ENCODE measurements around the gene TFDP2. TPM values are rescaled to one million over a fixed set of nuclear protein-coding genes. Genes with fewer than 3 reads are reported as not detected.
"Not testable (repeated sequence)": the region's sequence is repeated elsewhere in the genome, so short reads cannot be mapped to it uniquely, and the experiment has no call there.

Gene TFDP2
- polyA plus RNA-seq, 1 donor, result 51.1 TPM

GRCh38 chr3:141938011-141938500 lies 211.3 kb downstream of the TFDP2 start:
- Histone ChIP-seq H3K36me3 (ENCODE audit: control insufficient read depth, insufficient read depth, low read length) (no peaks in the 10 kb centered on the region), H3K4me1 (ENCODE audit: control insufficient read depth, insufficient read depth, low read length) (peaks cover 42% of the 10 kb centered on the region), H3K4me3 (ENCODE audit: low read length) (no peak overlapping the region), H3K27me3 (ENCODE audit: control insufficient read depth, insufficient read depth, low read length) (no peaks in the 10 kb centered on the region), H3K9me3 (ENCODE audit: control insufficient read depth, low read depth, low read length) (peaks cover 4% of the 10 kb centered on the region), H3K27ac (ENCODE audit: low read length) (peak overlapping the region; percentile 72)
- no CpG with 5 or more reads among the region's 20 CpGs for WGBS (ENCODE audit: insufficient coverage, low lambda C conversion rate)
- no peak for DNase-seq

GRCh38 chr3:141934354-141934753 lies 215.0 kb downstream of the TFDP2 start:
- Histone ChIP-seq H3K27me3 (ENCODE audit: control insufficient read depth, insufficient read depth, low read length) (no peaks in the 10 kb centered on the region), H3K9me3 (ENCODE audit: control insufficient read depth, low read depth, low read length) (no peaks in the 10 kb centered on the region), H3K4me1 (ENCODE audit: control insufficient read depth, insufficient read depth, low read length) (peaks cover 13% of the 10 kb centered on the region), H3K4me3 (ENCODE audit: low read length) (no peak overlapping the region), H3K36me3 (ENCODE audit: control insufficient read depth, insufficient read depth, low read length) (no peaks in the 10 kb centered on the region), H3K27ac (ENCODE audit: low read length) (no peak overlapping the region)
- WGBS (ENCODE audit: insufficient coverage, low lambda C conversion rate), result 74% methylated on average over 3 of the region's 4 CpGs
- peak in 1 of 2 donors; percentile 66 for DNase-seq

GRCh38 chr3:141933421-141934300 lies 215.7 kb downstream of the TFDP2 start:
- Histone ChIP-seq H3K4me1 (ENCODE audit: control insufficient read depth, insufficient read depth, low read length) (peaks cover 13% of the 10 kb centered on the region), H3K36me3 (ENCODE audit: control insufficient read depth, insufficient read depth, low read length) (peaks cover 3% of the 10 kb centered on the region), H3K9me3 (ENCODE audit: control insufficient read depth, low read depth, low read length) (no peaks in the 10 kb centered on the region), H3K27ac (ENCODE audit: low read length) (no peak overlapping the region), H3K4me3 (ENCODE audit: low read length) (no peak overlapping the region), H3K27me3 (ENCODE audit: control insufficient read depth, insufficient read depth, low read length) (no peaks in the 10 kb centered on the region)
- WGBS (ENCODE audit: insufficient coverage, low lambda C conversion rate), result no CpG with 5 or more reads among the region's 16 CpGs
- DNase-seq, result no peak

- H3K4me1 ChIP-seq (ENCODE audit: control insufficient read depth, insufficient read depth, low read length), result peaks cover 4% of the 10 kb centered on the region
- no peak overlapping the region for H3K4me3 ChIP-seq (ENCODE audit: low read length)
- H3K27ac ChIP-seq (ENCODE audit: low read length), result no peak overlapping the region
- H3K36me3 ChIP-seq (ENCODE audit: control insufficient read depth, insufficient read depth, low read length), result peaks cover 16% of the 10 kb centered on the region
- no CpG with 5 or more reads among the region's 4 CpGs for WGBS (ENCODE audit: insufficient coverage, low lambda C conversion rate)
- DNase-seq, result no peak
- no peaks in the 10 kb centered on the region for H3K9me3 ChIP-seq (ENCODE audit: control insufficient read depth, low read depth, low read length)
- no peaks in the 10 kb centered on the region for H3K27me3 ChIP-seq (ENCODE audit: control insufficient read depth, insufficient read depth, low read length)
Observed at GRCh38 chr3:141930801-141931200, 218.5 kb downstream of the TFDP2 start.

GRCh38 chr3:141929341-141929995 lies 219.9 kb downstream of the TFDP2 start:
- H3K4me3 ChIP-seq (ENCODE audit: low read length), result no peak overlapping the region
- H3K9me3 ChIP-seq (ENCODE audit: control insufficient read depth, low read depth, low read length), result no peaks in the 10 kb centered on the region
- H3K36me3 ChIP-seq (ENCODE audit: control insufficient read depth, insufficient read depth, low read length), result peaks cover 20% of the 10 kb centered on the region
- no peak for DNase-seq
- no peak overlapping the region for H3K27ac ChIP-seq (ENCODE audit: low read length)
- no peaks in the 10 kb centered on the region for H3K4me1 ChIP-seq (ENCODE audit: control insufficient read depth, insufficient read depth, low read length)
- no peaks in the 10 kb centered on the region for H3K27me3 ChIP-seq (ENCODE audit: control insufficient read depth, insufficient read depth, low read length)
- WGBS (ENCODE audit: insufficient coverage, low lambda C conversion rate), result no CpG with 5 or more reads among the region's 7 CpGs

GRCh38 chr3:141928631-141929270 lies 220.6 kb downstream of the TFDP2 start:
- Histone ChIP-seq H3K27ac (ENCODE audit: low read length) (no peak overlapping the region), H3K4me1 (ENCODE audit: control insufficient read depth, insufficient read depth, low read length) (no peaks in the 10 kb centered on the region), H3K9me3 (ENCODE audit: control insufficient read depth, low read depth, low read length) (no peaks in the 10 kb centered on the region), H3K4me3 (ENCODE audit: low read length) (no peak overlapping the region), H3K36me3 (ENCODE audit: control insufficient read depth, insufficient read depth, low read length) (peaks cover 23% of the 10 kb centered on the region), H3K27me3 (ENCODE audit: control insufficient read depth, insufficient read depth, low read length) (no peaks in the 10 kb centered on the region)
- no CpG with 5 or more reads among the region's 15 CpGs for WGBS (ENCODE audit: insufficient coverage, low lambda C conversion rate)
- DNase-seq, result no peak

GRCh38 chr3:141926929-141927328 lies 222.4 kb downstream of the TFDP2 start:
- Histone ChIP-seq H3K4me1 (ENCODE audit: control insufficient read depth, insufficient read depth, low read length) (no peaks in the 10 kb centered on the region), H3K36me3 (ENCODE audit: control insufficient read depth, insufficient read depth, low read length) (peaks cover 36% of the 10 kb centered on the region), H3K4me3 (ENCODE audit: low read length) (no peak overlapping the region), H3K9me3 (ENCODE audit: control insufficient read depth, low read depth, low read length) (no peaks in the 10 kb centered on the region), H3K27me3 (ENCODE audit: control insufficient read depth, insufficient read depth, low read length) (no peaks in the 10 kb centered on the region), H3K27ac (ENCODE audit: low read length) (no peak overlapping the region)
- no peak for DNase-seq
- no CpG with 5 or more reads among the region's 9 CpGs for WGBS (ENCODE audit: insufficient coverage, low lambda C conversion rate)

- not testable (repeated sequence) for H3K27me3 ChIP-seq (ENCODE audit: control insufficient read depth, insufficient read depth, low read length); DNase-seq; H3K9me3 ChIP-seq (ENCODE audit: control insufficient read depth, low read depth, low read length); H3K27ac ChIP-seq (ENCODE audit: low read length); H3K4me1 ChIP-seq (ENCODE audit: control insufficient read depth, insufficient read depth, low read length); H3K4me3 ChIP-seq (ENCODE audit: low read length)
- H3K36me3 ChIP-seq (ENCODE audit: control insufficient read depth, insufficient read depth, low read length), result peaks cover 39% of the 10 kb centered on the region
- WGBS (ENCODE audit: insufficient coverage, low lambda C conversion rate), result 86% methylated on average over 1 of the region's 5 CpGs
Observed at GRCh38 chr3:141925677-141926076, 223.7 kb downstream of the TFDP2 start.

- Histone ChIP-seq H3K27ac (ENCODE audit: low read length) (no peak overlapping the region), H3K9me3 (ENCODE audit: control insufficient read depth, low read depth, low read length) (no peaks in the 10 kb centered on the region), H3K36me3 (ENCODE audit: control insufficient read depth, insufficient read depth, low read length) (peaks cover 46% of the 10 kb centered on the region), H3K4me1 (ENCODE audit: control insufficient read depth, insufficient read depth, low read length) (no peaks in the 10 kb centered on the region), H3K4me3 (ENCODE audit: low read length) (no peak overlapping the region), H3K27me3 (ENCODE audit: control insufficient read depth, insufficient read depth, low read length) (no peaks in the 10 kb centered on the region)
- 83% methylated on average over 1 of the region's 2 CpGs for WGBS (ENCODE audit: insufficient coverage, low lambda C conversion rate)
- DNase-seq, result no peak
Observed at GRCh38 chr3:141921316-141921715, 228.0 kb downstream of the TFDP2 start.

- no peaks in the 10 kb centered on the region for H3K9me3 ChIP-seq (ENCODE audit: control insufficient read depth, low read depth, low read length)
- H3K27ac ChIP-seq (ENCODE audit: low read length), result no peak overlapping the region
- WGBS (ENCODE audit: insufficient coverage, low lambda C conversion rate), result 100% methylated on average over 2 of the region's 4 CpGs
- H3K36me3 ChIP-seq (ENCODE audit: control insufficient read depth, insufficient read depth, low read length), result peaks cover 44% of the 10 kb centered on the region
- no peak for DNase-seq
- H3K4me3 ChIP-seq (ENCODE audit: low read length), result no peak overlapping the region
- H3K27me3 ChIP-seq (ENCODE audit: control insufficient read depth, insufficient read depth, low read length), result no peaks in the 10 kb centered on the region
- no peaks in the 10 kb centered on the region for H3K4me1 ChIP-seq (ENCODE audit: control insufficient read depth, insufficient read depth, low read length)
Observed at GRCh38 chr3:141920701-141921100, 228.6 kb downstream of the TFDP2 start.
